HG02970 (cell line): ENCODE results near the gene THAP5.
A peak's percentile ranks its signal among the peaks of the same experiment; 100 is the strongest.
"Not testable (repeated sequence)": the region's sequence is repeated elsewhere in the genome, so short reads cannot be mapped to it uniquely, and the experiment has no call there.

Experiments
- ATAC-seq: cut with Tn5 transposase; IDR thresholded peaks from one replicate; pipeline ENCODE4 v1.9.1; 2021; ENCODE audit warnings: mild to moderate bottlenecking, moderate library complexity, moderate number of reproducible peaks; ENCODE audit not compliant: unreplicated experiment, low FRiP score

Gene THAP5

GRCh38 chr7:108585843-108586242 lies 16.3 kb upstream of the THAP5 start:
- ATAC-seq, result no peak

GRCh38 chr7:108584211-108584610 lies 14.7 kb upstream of the THAP5 start:
- ATAC-seq, result no peak

- no peak for ATAC-seq
These were observed 12.4 kb upstream of the THAP5 start for GRCh38 chr7:108581655-108582491.

- ATAC-seq, result no peak
These were observed 10.8 kb upstream of the THAP5 start for GRCh38 chr7:108580298-108580697.

GRCh38 chr7:108578937-108579336 lies 9.4 kb upstream of the THAP5 start:
- no peak for ATAC-seq

- no peak for ATAC-seq
These were observed 6.6 kb upstream of the THAP5 start for GRCh38 chr7:108576116-108576515.

GRCh38 chr7:108575156-108575555 lies 5.7 kb upstream of the THAP5 start:
- ATAC-seq, result no peak

- no peak for ATAC-seq
These were observed 3.0 kb upstream of the THAP5 start for GRCh38 chr7:108572480-108572879.

GRCh38 chr7:108570146-108570755 lies 745 bp upstream of the THAP5 start:
- ATAC-seq, result peak; percentile 11

GRCh38 chr7:108568801-108569380 lies 615 bp downstream of the THAP5 start:
- ATAC-seq, result no peak

- ATAC-seq, result no peak
These were observed 3.5 kb downstream of the THAP5 start for GRCh38 chr7:108565987-108566386.

GRCh38 chr7:108561047-108561619 lies 8.4 kb downstream of the THAP5 start:
- no peak for ATAC-seq

GRCh38 chr7:108559253-108559652 lies 10.3 kb downstream of the THAP5 start:
- no peak for ATAC-seq

GRCh38 chr7:108557617-108558016 lies 11.9 kb downstream of the THAP5 start:
- no peak for ATAC-seq

GRCh38 chr7:108557191-108557590 lies 12.3 kb downstream of the THAP5 start:
- no peak for ATAC-seq

- ATAC-seq, result not testable (repeated sequence)
These were observed 12.8 kb downstream of the THAP5 start for GRCh38 chr7:108556665-108557064.

- ATAC-seq, result not testable (repeated sequence)
These were observed 21.2 kb downstream of the THAP5 start for GRCh38 chr7:108548141-108548896.

GRCh38 chr7:108541478-108541877 lies 28.0 kb downstream of the THAP5 start:
- no peak for ATAC-seq

- not testable (repeated sequence) for ATAC-seq
These were observed 30.8 kb downstream of the THAP5 start for GRCh38 chr7:108538685-108539084.

GRCh38 chr7:108538236-108538635 lies 31.3 kb downstream of the THAP5 start:
- not testable (repeated sequence) for ATAC-seq
